Measurements from ENCODE around the gene GSG1L.

DNA sequence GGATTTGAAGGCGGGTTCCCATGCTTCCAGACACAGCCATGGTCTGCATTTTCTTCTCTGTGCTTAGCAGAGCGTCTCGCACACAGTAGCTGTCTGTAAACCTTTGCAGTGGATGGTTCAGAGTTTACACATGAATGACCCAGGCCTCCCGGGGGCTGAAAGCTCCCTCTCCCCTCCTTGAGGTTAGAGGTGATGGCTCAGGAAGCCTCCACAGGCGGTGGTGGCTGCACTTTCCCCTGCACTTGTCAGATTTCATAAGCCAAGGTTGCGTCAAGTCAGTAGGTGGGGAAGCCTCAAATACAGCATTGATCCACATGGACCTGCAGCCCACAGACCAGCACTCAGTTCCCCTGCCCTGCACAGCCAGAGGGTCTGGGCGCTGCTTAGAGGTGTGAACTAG is 301.7 kb downstream of the GSG1L start:
- no peak for TF ChIP-seq CTCF (IDR thresholded peaks at IDR 0.05)
- no peak for TF ChIP-seq POLR2A (IDR thresholded peaks at IDR 0.05)

All from adrenal gland (tissue), 5 donors.